ENCODE data around the gene KLRC4. TPM values are rescaled to one million over a fixed set of nuclear protein-coding genes. Genes with fewer than 3 reads are reported as not detected.

Gene KLRC4
- total and polyA plus RNA-seq, 2 experiments from 2014 or later, result not detected

GRCh38 chr12:10398168-10398567 lies 11.4 kb downstream of the KLRC4 start:
- H3K9me2 ChIP-seq (ENCODE audit: insufficient read depth), result no peaks in the 10 kb centered on the region
- no peaks in the 10 kb centered on the region for H3K36me3 Mint-ChIP-seq (ENCODE audit: low read depth)
- TF ChIP-seq CTCF (conservative IDR thresholded peaks at IDR 0.05; ENCODE audit: low read depth in 2 of 2), result no peak
- TF ChIP-seq REST (IDR thresholded peaks at IDR 0.05; ENCODE audit: unreplicated experiment), result no peak
- no peak for TF ChIP-seq EZH2 (IDR thresholded peaks at IDR 0.05; ENCODE audit: low read depth, unreplicated experiment)
- no peak for TF ChIP-seq ETS1 (IDR thresholded peaks at IDR 0.05)
- TF ChIP-seq STAT1 (IDR thresholded peaks at IDR 0.05; ENCODE audit: unreplicated experiment), result no peak
- no peak for TF ChIP-seq JUNB (IDR thresholded peaks at IDR 0.05; ENCODE audit: unreplicated experiment)
- no peak for TF ChIP-seq CREB1 (CRISPR knock-in tag; IDR thresholded peaks at IDR 0.05; ENCODE audit: low read depth)
- no peak for TF ChIP-seq ZNF331 (CRISPR knock-in tag; IDR thresholded peaks at IDR 0.05; ENCODE audit: low read depth)
- TF ChIP-seq POLR2AphosphoS5 (IDR thresholded peaks at IDR 0.05; ENCODE audit: low read depth), result no peak
- no peak for TF ChIP-seq ZNF114 (CRISPR knock-in tag; IDR thresholded peaks at IDR 0.05)
- no peak for TF ChIP-seq EZH2phosphoT487 (IDR thresholded peaks at IDR 0.05; ENCODE audit: unreplicated experiment)
- no peak for TF ChIP-seq ZNF462 (CRISPR knock-in tag; IDR thresholded peaks at IDR 0.05)
- no peak for TF ChIP-seq NANOG (IDR thresholded peaks at IDR 0.05; ENCODE audit: borderline replicate concordance)
- H3K27ac Mint-ChIP-seq, result no peak overlapping the region
- H2AFZ ChIP-seq, result no peak overlapping the region
- no peak overlapping the region for H3K4me3 Mint-ChIP-seq
- ATAC-seq, result no peak
- H3K4me1 Mint-ChIP-seq, result peaks cover 5% of the 10 kb centered on the region
- H4K20me1 ChIP-seq (replicated peaks; ENCODE audit: insufficient read depth), result no peaks in the 10 kb centered on the region
- H3K4me3 ChIP-seq, result no peak overlapping the region
- no peaks in the 10 kb centered on the region for H3K79me2 ChIP-seq (replicated peaks; ENCODE audit: insufficient read depth)
- no peaks in the 10 kb centered on the region for H3K9me3 Mint-ChIP-seq
- no peak overlapping the region for H3K4me2 ChIP-seq
- no peaks in the 10 kb centered on the region for H3F3A ChIP-seq (replicated peaks; ENCODE audit: low read depth)
- no peaks in the 10 kb centered on the region for H3K36me3 ChIP-seq (ENCODE audit: insufficient read depth)
- H3K4me1 ChIP-seq (ENCODE audit: insufficient read depth), result peaks cover 3% of the 10 kb centered on the region; the same call in 1 of the 2 replicates
- H3K27ac ChIP-seq (ENCODE audit: low read depth), result no peak overlapping the region
- H3K27me3 ChIP-seq (ENCODE audit: insufficient read depth), result no peaks in the 10 kb centered on the region
- no peaks in the 10 kb centered on the region for H3K27me3 Mint-ChIP-seq (ENCODE audit: insufficient read depth, low read depth, poor library complexity)
- no peak for DNase-seq (ENCODE audit: low spot score)

Measured in GM23338 (cell line).